Adrenal gland (tissue), 12 donors: ENCODE data around the gene GCG. TPM values are rescaled to one million over a fixed set of nuclear protein-coding genes. Genes with fewer than 3 reads are reported as not detected.
A peak's percentile ranks its signal among the peaks of the same experiment; 100 is the strongest.

Experiments
- DNase-seq, 7 donors: peaks; one replicate each; pipeline ENCODE4 v3.0.0-alpha.2; 2019 to 2020
- H3K27ac ChIP-seq, 5 donors: fragments of 200-600 bp; sonication (generic) in 4 of 5; 1 replicate in 3 of 5; 2 replicates in 2 of 5; pipeline versions ENCODE4 v1.5.1 to v1.8.0; 2016 to 2020; ENCODE audit warnings: mild to moderate bottlenecking in 1 of 5
- H3K27me3 ChIP-seq: fragments of 200-600 bp; 2 replicates; pipeline ENCODE4 v1.8.0; 2021
- H3K36me3 ChIP-seq, 2 donors: fragments of 200-600 bp; replicated peaks in 1 of 2; 1 replicate in 1 of 2; 2 replicates in 1 of 2; pipeline versions ENCODE4 v1.5.1 to v1.8.0; 2018 to 2022
- H3K4me1 ChIP-seq, 2 donors: fragments of 200-600 bp; replicated peaks in 1 of 2; 1 replicate in 1 of 2; 2 replicates in 1 of 2; pipeline versions ENCODE4 v1.5.1 to v1.8.0; 2018 to 2021
- H3K4me3 ChIP-seq, 4 donors: fragments of 200-600 bp; sonication (generic) in 3 of 4; one replicate each; pipeline ENCODE4 v1.5.1; 2016 to 2018
- H3K9me3 ChIP-seq, 3 donors: fragments of 200-600 bp; sonication (generic) in 1 of 3; replicated peaks in 1 of 3; 1 replicate in 2 of 3; 2 replicates in 1 of 3; pipeline versions ENCODE4 v1.5.1 to v1.8.0; 2016 to 2021
- CTCF ChIP-seq, 6 experiments: fragments of 450-650 bp in 4 of 6; fragments of 200-600 bp in 2 of 6; sonication (generic) in 1 of 6; IDR thresholded peaks; 1 replicate in 5 of 6; 2 replicates in 1 of 6; pipeline versions ENCODE4 v1.5.1 to v1.8.0; 2016 to 2021; ENCODE audit warnings: antibody characterized with exemption in 6 of 6, mild to moderate bottlenecking in 2 of 6, moderate library complexity in 1 of 6
- POLR2A ChIP-seq, 2 donors: fragments of 450-650 bp; IDR thresholded peaks; one replicate each; pipeline ENCODE4 v1.6.1; 2017; ENCODE audit warnings: antibody characterized with exemption in 2 of 2, mild to moderate bottlenecking in 2 of 2, moderate library complexity in 1 of 2
- WGBS, 4 donors: extraction: QIAGEN DNeasy Blood & Tissue Kit in 2 of 4; methylation state at CpG; one replicate each; pipeline versions ENCODE4 v1.1.5 to v1.1.7; 2013 to 2017; 5-methylcytosine and 5-hydroxymethylcytosine counted together
- intact Hi-C, 2 donors: fragments of 100-400 bp; cut with DNase I; formaldehyde crosslinking; loops; one replicate each; pipeline versions ENCODE4 v1.14.1 to v1.15.0; 2022 to 2023
- polyA plus RNA-seq, 3 donors: library from polyadenylated mRNA; stranded (reverse); fragments of 200-250 nt in 2 of 3; fragments of 350-450 nt in 1 of 3; fragmentation: Illumina TruSeq in 1 of 3; extraction: RNeasy Lipid Tissue Mini Kit (QIAGEN cat#74804) in 1 of 3; gene quantifications; one replicate each; pipeline ENCODE4 v1.2.3, GENCODE V29; 2013 to 2014
- total RNA-seq, 9 donors: library from RNA; depleted of rRNA in 4 of 9; stranded (reverse); fragments of >200 nt in 4 of 9; fragments of 120-200 nt in 1 of 9; fragmentation: NEBNext Ultra II Directional in 1 of 9; extraction: Animal tissue kit (Norgen Biotek cat#: 25700) in 1 of 9; gene quantifications; one replicate each; pipeline versions ENCODE4 v1.1.0 to v1.2.4, GENCODE V29; 2013 to 2023
- donor health status: healthy with polysubstance abuse.
- donor health status: Bipolar disorder and iron deficiency.
- donor health status: DM: yes; HTN: yes; CAD: no.
- donor health status: DM: no; HTN: no; CAD: no.
- donor health status: DM: no; HTN: no; CAD: no.
- donor health status: DM: yes; HTN: yes; CAD: no.

The GCG gene
- total and polyA plus RNA-seq, 12 donors: 0.22 to 0.51 TPM; not detected in 10

GRCh38 chr2:162126527-162126926 is 25.5 kb downstream of the GCG start:
- Histone ChIP-seq H3K9me3 (peaks cover 0 to 5% (median 0%) of the 10 kb centered on the region in 3 donors), H3K27me3 (no peaks in the 10 kb centered on the region), H3K36me3 (no peaks in the 10 kb centered on the region), H3K4me3 (no peak overlapping the region), H3K27ac (no peak overlapping the region), H3K4me1 (no peaks in the 10 kb centered on the region)
- 69 to 80% (median 75%) methylated on average over 2 of the region's 2 CpGs for WGBS, 4 donors
- intact Hi-C loops: no loop called here
- no peak for DNase-seq
- TF ChIP-seq POLR2A (IDR thresholded peaks at IDR 0.05) (no peak), CTCF (IDR thresholded peaks at IDR 0.05) (no peak)

GRCh38 chr2:162126111-162126519 is 25.9 kb downstream of the GCG start:
- Histone ChIP-seq H3K4me3 (no peak overlapping the region), H3K4me1 (no peaks in the 10 kb centered on the region), H3K9me3 (peaks cover 0 to 5% (median 0%) of the 10 kb centered on the region in 3 donors), H3K27ac (no peak overlapping the region), H3K36me3 (no peaks in the 10 kb centered on the region), H3K27me3 (no peaks in the 10 kb centered on the region)
- DNase-seq: no peak
- 0 to 23% (median 3%) methylated on average over 1 of the region's 1 CpG for WGBS, 4 donors
- intact Hi-C loops: no loop called here
- TF ChIP-seq POLR2A (IDR thresholded peaks at IDR 0.05) (no peak), CTCF (IDR thresholded peaks at IDR 0.05) (no peak)

- WGBS, 4 donors: 89 to 96% (median 92%) methylated on average over 2 of the region's 2 CpGs
- intact Hi-C loops: loop anchor here in 1 of 2 donors (2.0 kb wide), 1 partner anchor 118 kb away; no protein-coding TSS in a partner anchor
- DNase-seq: no peak
- no peak for TF ChIP-seq POLR2A (IDR thresholded peaks at IDR 0.05)
- no peak for TF ChIP-seq CTCF (IDR thresholded peaks at IDR 0.05)
- Histone ChIP-seq H3K9me3 (peaks cover 0 to 5% (median 0%) of the 10 kb centered on the region in 3 donors), H3K36me3 (no peaks in the 10 kb centered on the region), H3K4me3 (no peak overlapping the region), H3K4me1 (no peaks in the 10 kb centered on the region), H3K27ac (no peak overlapping the region), H3K27me3 (no peaks in the 10 kb centered on the region)
These were observed 26.9 kb downstream of the GCG start for GRCh38 chr2:162125138-162125537.

- TF ChIP-seq CTCF (IDR thresholded peaks at IDR 0.05) (peak; percentile 67 to 88 (median 78)), POLR2A (IDR thresholded peaks at IDR 0.05) (no peak)
- intact Hi-C loops: loop anchor here (2.0 kb wide), 2 partner anchors 115 to 117 kb away; no protein-coding TSS in a partner anchor
- H3K27ac ChIP-seq: no peak overlapping the region
- H3K9me3 ChIP-seq: peaks cover 0 to 5% (median 0%) of the 10 kb centered on the region in 3 donors
- no peak overlapping the region for H3K4me3 ChIP-seq
- H3K36me3 ChIP-seq: no peaks in the 10 kb centered on the region
- DNase-seq: no peak
- H3K4me1 ChIP-seq: no peaks in the 10 kb centered on the region
- WGBS, 4 donors: 21 to 31% (median 27%) methylated on average over 7 to 9 of the region's 9 CpGs
- H3K27me3 ChIP-seq: no peaks in the 10 kb centered on the region
These were observed 28.0 kb downstream of the GCG start for GRCh38 chr2:162123806-162124758.
